K562 (cell line): Measurements from ENCODE around the gene CARD10.

Experiments
- CCAR2 ChIP-seq: fragments of 200-400 bp; formaldehyde crosslinking; IDR thresholded peaks from 2 replicates; pipeline ENCODE4 v1.6.1; 2017; ENCODE audit warnings: mild to moderate bottlenecking, low read depth, low read length
- ETV1 ChIP-seq: fragments of 450-650 bp; conservative IDR thresholded peaks from 2 replicates; pipeline ENCODE4 v1.6.1; 2016; ENCODE audit warnings: missing genetic modification characterization, control low read depth, low read depth, missing compliant biosample characterization
- HDAC3 ChIP-seq: fragments of 450-650 bp; IDR thresholded peaks from 2 replicates; pipeline ENCODE4 v1.6.1; 2018; ENCODE audit warnings: borderline replicate concordance, mild to moderate bottlenecking, moderate library complexity; ENCODE audit not compliant: partially characterized antibody
- POLR2A ChIP-seq: fragments of 450-650 bp; conservative IDR thresholded peaks from 2 replicates; pipeline ENCODE4 v1.6.1; 2016
- SIN3A ChIP-seq, 2 experiments: fragments of 150-350 bp in 1 of 2; IDR thresholded peaks; 2 replicates each; pipeline ENCODE4 v1.6.1; 2011 to 2016; ENCODE audit warnings: borderline replicate concordance in 2 of 2, low read depth in 2 of 2, low read length in 2 of 2, mild to moderate bottlenecking in 2 of 2, moderate library complexity in 2 of 2; ENCODE audit not compliant: control insufficient read depth in 1 of 2
- SMC3 ChIP-seq: conservative IDR thresholded peaks from 2 replicates; pipeline ENCODE4 v1.6.1; 2011; ENCODE audit warnings: low read depth, low read length, improper control_type of control experiment; ENCODE audit not compliant: insufficient read depth
- TOE1 ChIP-seq, 2 experiments: fragments of 450-650 bp in 1 of 2; sonication (generic) in 1 of 2; formaldehyde crosslinking in 1 of 2; IDR thresholded peaks; 2 replicates each; pipeline versions ENCODE4 v1.7.1 to v1.8.0; 2016 to 2022; ENCODE audit warnings: borderline replicate concordance in 2 of 2, mild to moderate bottlenecking in 2 of 2, antibody characterized with exemption in 1 of 2, inconsistent platforms in 1 of 2, low read depth in 1 of 2, missing genetic modification reagents in 1 of 2, moderate library complexity in 1 of 2
- ZNF75A ChIP-seq: fragments of 450-650 bp; formaldehyde crosslinking; IDR thresholded peaks from 2 replicates; pipeline ENCODE4 v1.4.0; 2020; ENCODE audit warnings: mild to moderate bottlenecking
- TF ChIP-seq, protein P1 (sequence below), 3 experiments: IDR thresholded peaks in 2 of 3; conservative IDR thresholded peaks in 1 of 3; 2 replicates each; pipeline ENCODE4 v1.5.1; 2011 to 2012; ENCODE audit warnings: low read length in 3 of 3, mild to moderate bottlenecking in 3 of 3, control low read depth in 2 of 3, improper control_type of control experiment in 1 of 3, inconsistent platforms in 1 of 3, low read depth in 1 of 3, mixed read lengths in 1 of 3, moderate library complexity in 1 of 3; ENCODE audit not compliant: insufficient read depth in 2 of 3
- TF ChIP-seq, protein P2 (sequence below): fragments of 250-450 bp; sonication (Bioruptor Pico); IDR thresholded peaks from 2 replicates; pipeline ENCODE4 v1.8.0; 2022; ENCODE audit warnings: inconsistent platforms, mild to moderate bottlenecking, moderate library complexity, borderline replicate concordance
- TF ChIP-seq, protein P3 (sequence below): sonication (generic); formaldehyde crosslinking; IDR thresholded peaks from 2 replicates; pipeline ENCODE4 v1.8.1; 2023; ENCODE audit warnings: mild to moderate bottlenecking, missing genetic modification reagents
- TF ChIP-seq, protein P4 (sequence below), 2 experiments: fragments of 450-650 bp; formaldehyde crosslinking in 1 of 2; IDR thresholded peaks; 2 replicates each; pipeline versions ENCODE4 v1.4.0 to v1.6.1; 2014 to 2020; ENCODE audit warnings: mild to moderate bottlenecking in 2 of 2, borderline replicate concordance in 1 of 2, low read depth in 1 of 2
- TF ChIP-seq, protein P5 (sequence below): sonication (generic); formaldehyde crosslinking; IDR thresholded peaks from 2 replicates; pipeline ENCODE4 v1.9.0; 2022; ENCODE audit warnings: mild to moderate bottlenecking, missing genetic modification reagents

DNA sequence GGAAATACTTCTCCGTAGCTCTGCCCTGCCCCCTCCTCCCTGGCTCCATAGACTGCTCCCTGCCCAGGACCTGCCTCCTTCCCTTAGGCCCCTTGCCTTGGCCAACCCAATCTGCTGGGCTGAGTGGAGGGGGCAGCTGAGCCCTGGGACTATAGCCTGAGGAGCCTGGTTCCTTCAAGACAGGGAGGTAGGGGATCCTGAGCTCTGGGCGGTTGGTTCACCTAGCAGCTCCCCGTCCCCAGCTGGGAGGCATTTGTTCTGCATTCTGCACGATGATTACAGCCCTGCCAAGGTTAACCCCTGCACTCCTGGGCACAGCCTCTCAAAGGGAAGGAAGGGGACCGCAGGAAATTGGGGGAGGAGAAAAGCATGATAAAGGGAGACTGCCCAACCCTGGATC is 37.5 kb upstream of the CARD10 start:
- TF ChIP-seq, protein P1, sequence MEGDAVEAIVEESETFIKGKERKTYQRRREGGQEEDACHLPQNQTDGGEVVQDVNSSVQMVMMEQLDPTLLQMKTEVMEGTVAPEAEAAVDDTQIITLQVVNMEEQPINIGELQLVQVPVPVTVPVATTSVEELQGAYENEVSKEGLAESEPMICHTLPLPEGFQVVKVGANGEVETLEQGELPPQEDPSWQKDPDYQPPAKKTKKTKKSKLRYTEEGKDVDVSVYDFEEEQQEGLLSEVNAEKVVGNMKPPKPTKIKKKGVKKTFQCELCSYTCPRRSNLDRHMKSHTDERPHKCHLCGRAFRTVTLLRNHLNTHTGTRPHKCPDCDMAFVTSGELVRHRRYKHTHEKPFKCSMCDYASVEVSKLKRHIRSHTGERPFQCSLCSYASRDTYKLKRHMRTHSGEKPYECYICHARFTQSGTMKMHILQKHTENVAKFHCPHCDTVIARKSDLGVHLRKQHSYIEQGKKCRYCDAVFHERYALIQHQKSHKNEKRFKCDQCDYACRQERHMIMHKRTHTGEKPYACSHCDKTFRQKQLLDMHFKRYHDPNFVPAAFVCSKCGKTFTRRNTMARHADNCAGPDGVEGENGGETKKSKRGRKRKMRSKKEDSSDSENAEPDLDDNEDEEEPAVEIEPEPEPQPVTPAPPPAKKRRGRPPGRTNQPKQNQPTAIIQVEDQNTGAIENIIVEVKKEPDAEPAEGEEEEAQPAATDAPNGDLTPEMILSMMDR (IDR thresholded peaks at IDR 0.05 in 2 of 3, conservative IDR thresholded peaks at IDR 0.05 in 1 of 3; ENCODE audit: insufficient read depth in 2 of 3, low read depth in 1 of 3, low read length in 3 of 3), result no peak
- TF ChIP-seq, protein P2, sequence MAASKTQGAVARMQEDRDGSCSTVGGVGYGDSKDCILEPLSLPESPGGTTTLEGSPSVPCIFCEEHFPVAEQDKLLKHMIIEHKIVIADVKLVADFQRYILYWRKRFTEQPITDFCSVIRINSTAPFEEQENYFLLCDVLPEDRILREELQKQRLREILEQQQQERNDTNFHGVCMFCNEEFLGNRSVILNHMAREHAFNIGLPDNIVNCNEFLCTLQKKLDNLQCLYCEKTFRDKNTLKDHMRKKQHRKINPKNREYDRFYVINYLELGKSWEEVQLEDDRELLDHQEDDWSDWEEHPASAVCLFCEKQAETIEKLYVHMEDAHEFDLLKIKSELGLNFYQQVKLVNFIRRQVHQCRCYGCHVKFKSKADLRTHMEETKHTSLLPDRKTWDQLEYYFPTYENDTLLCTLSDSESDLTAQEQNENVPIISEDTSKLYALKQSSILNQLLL (CRISPR knock-in tag), result no peak
- TF ChIP-seq SIN3A (IDR thresholded peaks at IDR 0.05; ENCODE audit: borderline replicate concordance in 2 of 2, control insufficient read depth in 1 of 2, low read depth in 2 of 2, low read length in 2 of 2), result no peak
- no peak for TF ChIP-seq TOE1 (IDR thresholded peaks at IDR 0.05; ENCODE audit: borderline replicate concordance)
- TF ChIP-seq TOE1 (CRISPR knock-in tag; IDR thresholded peaks at IDR 0.05; ENCODE audit: borderline replicate concordance, low read depth), result no peak
- TF ChIP-seq ETV1 (tag), result no peak
- TF ChIP-seq POLR2A, result no peak
- no peak for TF ChIP-seq CCAR2
- TF ChIP-seq, protein P3, sequence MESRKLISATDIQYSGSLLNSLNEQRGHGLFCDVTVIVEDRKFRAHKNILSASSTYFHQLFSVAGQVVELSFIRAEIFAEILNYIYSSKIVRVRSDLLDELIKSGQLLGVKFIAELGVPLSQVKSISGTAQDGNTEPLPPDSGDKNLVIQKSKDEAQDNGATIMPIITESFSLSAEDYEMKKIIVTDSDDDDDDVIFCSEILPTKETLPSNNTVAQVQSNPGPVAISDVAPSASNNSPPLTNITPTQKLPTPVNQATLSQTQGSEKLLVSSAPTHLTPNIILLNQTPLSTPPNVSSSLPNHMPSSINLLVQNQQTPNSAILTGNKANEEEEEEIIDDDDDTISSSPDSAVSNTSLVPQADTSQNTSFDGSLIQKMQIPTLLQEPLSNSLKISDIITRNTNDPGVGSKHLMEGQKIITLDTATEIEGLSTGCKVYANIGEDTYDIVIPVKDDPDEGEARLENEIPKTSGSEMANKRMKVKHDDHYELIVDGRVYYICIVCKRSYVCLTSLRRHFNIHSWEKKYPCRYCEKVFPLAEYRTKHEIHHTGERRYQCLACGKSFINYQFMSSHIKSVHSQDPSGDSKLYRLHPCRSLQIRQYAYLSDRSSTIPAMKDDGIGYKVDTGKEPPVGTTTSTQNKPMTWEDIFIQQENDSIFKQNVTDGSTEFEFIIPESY (CRISPR knock-in tag), result no peak
- no peak for TF ChIP-seq HDAC3
- TF ChIP-seq, protein P4, sequence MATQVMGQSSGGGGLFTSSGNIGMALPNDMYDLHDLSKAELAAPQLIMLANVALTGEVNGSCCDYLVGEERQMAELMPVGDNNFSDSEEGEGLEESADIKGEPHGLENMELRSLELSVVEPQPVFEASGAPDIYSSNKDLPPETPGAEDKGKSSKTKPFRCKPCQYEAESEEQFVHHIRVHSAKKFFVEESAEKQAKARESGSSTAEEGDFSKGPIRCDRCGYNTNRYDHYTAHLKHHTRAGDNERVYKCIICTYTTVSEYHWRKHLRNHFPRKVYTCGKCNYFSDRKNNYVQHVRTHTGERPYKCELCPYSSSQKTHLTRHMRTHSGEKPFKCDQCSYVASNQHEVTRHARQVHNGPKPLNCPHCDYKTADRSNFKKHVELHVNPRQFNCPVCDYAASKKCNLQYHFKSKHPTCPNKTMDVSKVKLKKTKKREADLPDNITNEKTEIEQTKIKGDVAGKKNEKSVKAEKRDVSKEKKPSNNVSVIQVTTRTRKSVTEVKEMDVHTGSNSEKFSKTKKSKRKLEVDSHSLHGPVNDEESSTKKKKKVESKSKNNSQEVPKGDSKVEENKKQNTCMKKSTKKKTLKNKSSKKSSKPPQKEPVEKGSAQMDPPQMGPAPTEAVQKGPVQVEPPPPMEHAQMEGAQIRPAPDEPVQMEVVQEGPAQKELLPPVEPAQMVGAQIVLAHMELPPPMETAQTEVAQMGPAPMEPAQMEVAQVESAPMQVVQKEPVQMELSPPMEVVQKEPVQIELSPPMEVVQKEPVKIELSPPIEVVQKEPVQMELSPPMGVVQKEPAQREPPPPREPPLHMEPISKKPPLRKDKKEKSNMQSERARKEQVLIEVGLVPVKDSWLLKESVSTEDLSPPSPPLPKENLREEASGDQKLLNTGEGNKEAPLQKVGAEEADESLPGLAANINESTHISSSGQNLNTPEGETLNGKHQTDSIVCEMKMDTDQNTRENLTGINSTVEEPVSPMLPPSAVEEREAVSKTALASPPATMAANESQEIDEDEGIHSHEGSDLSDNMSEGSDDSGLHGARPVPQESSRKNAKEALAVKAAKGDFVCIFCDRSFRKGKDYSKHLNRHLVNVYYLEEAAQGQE (IDR thresholded peaks at IDR 0.05; ENCODE audit: borderline replicate concordance), result no peak
- TF ChIP-seq, protein P4 (CRISPR knock-in tag; IDR thresholded peaks at IDR 0.05; ENCODE audit: low read depth), result no peak
- no peak for TF ChIP-seq SMC3
- TF ChIP-seq, protein P5, sequence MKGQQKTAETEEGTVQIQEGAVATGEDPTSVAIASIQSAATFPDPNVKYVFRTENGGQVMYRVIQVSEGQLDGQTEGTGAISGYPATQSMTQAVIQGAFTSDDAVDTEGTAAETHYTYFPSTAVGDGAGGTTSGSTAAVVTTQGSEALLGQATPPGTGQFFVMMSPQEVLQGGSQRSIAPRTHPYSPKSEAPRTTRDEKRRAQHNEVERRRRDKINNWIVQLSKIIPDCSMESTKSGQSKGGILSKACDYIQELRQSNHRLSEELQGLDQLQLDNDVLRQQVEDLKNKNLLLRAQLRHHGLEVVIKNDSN (CRISPR knock-in tag), result no peak
- TF ChIP-seq ZNF75A (CRISPR knock-in tag), result no peak
